Activated T-helper 2 cell treated with anti-CD3 and anti-CD28 coated beads, Interferon-gamma antibody, Interleukin-2, Interleukin-4, amounts not matched to agents 10 μg/mL and 5 μg/mL and 100 μg/mL, durations not matched to agents 14 hours and 24 hours and 36 hours (primary cell): ENCODE measurements around the gene EMID1. TPM values are rescaled to one million over a fixed set of nuclear protein-coding genes. Genes with fewer than 3 reads are reported as not detected.

Experiments
- DNase-seq: peaks from one replicate; pipeline ENCODE4 v3.0.0; 2021; ENCODE audit warnings: low spot score
- H3K27ac Mint-ChIP-seq: one replicate; pipeline ENCODE4 v1.8.0; 2021; ENCODE audit warnings: mixed read lengths
- H3K27me3 Mint-ChIP-seq: one replicate; pipeline ENCODE4 v1.8.0; 2021; ENCODE audit warnings: low read depth, mixed read lengths
- H3K36me3 Mint-ChIP-seq: one replicate; pipeline ENCODE4 v1.8.0; 2021; ENCODE audit warnings: low read depth, mixed read lengths
- H3K4me1 Mint-ChIP-seq: one replicate; pipeline ENCODE4 v1.8.0; 2021; ENCODE audit warnings: low read depth, mixed read lengths
- H3K4me3 Mint-ChIP-seq: one replicate; pipeline ENCODE4 v1.8.0; 2021; ENCODE audit warnings: low read depth, mild to moderate bottlenecking, moderate library complexity, mixed read lengths
- H3K9me3 Mint-ChIP-seq: one replicate; pipeline ENCODE4 v1.8.0; 2021; ENCODE audit warnings: mixed read lengths
- intact Hi-C: fragments of 100-400 bp; cut with micrococcal nuclease; formaldehyde crosslinking; loops from one replicate; pipeline ENCODE4 v1.15.1; 2023
- total RNA-seq: library from RNA; stranded (reverse); gene quantifications from 2 replicates; pipeline ENCODE4 v1.2.3, GENCODE V29; 2022

Gene EMID1
- total RNA-seq, 1 donor from 2014 or later: 0.23 TPM

GRCh38 chr22:29198240-29198639 is 7.5 kb upstream of the EMID1 start:
- intact Hi-C loops: no loop called here
- Mint-ChIP-seq H3K27me3 (peaks cover 24% of the 10 kb centered on the region), H3K9me3 (peaks cover 4% of the 10 kb centered on the region), H3K4me3 (no peak overlapping the region), H3K36me3 (no peaks in the 10 kb centered on the region), H3K4me1 (peaks cover 11% of the 10 kb centered on the region), H3K27ac (no peak overlapping the region)
- no peak for DNase-seq

GRCh38 chr22:29199702-29200400 is 5.8 kb upstream of the EMID1 start:
- no peak overlapping the region for H3K4me3 Mint-ChIP-seq
- peaks cover 3% of the 10 kb centered on the region for H3K9me3 Mint-ChIP-seq
- intact Hi-C loops: loop anchor here (5.0 kb wide), 1 partner anchor 128 kb away; the partner anchor contains the start of gene KREMEN1
- peaks cover 20% of the 10 kb centered on the region for H3K4me1 Mint-ChIP-seq
- no peaks in the 10 kb centered on the region for H3K36me3 Mint-ChIP-seq
- H3K27ac Mint-ChIP-seq: no peak overlapping the region
- H3K27me3 Mint-ChIP-seq: peaks cover 32% of the 10 kb centered on the region
- DNase-seq: no peak

GRCh38 chr22:29200901-29201300 is 4.8 kb upstream of the EMID1 start:
- Mint-ChIP-seq H3K4me3 (no peak overlapping the region), H3K36me3 (no peaks in the 10 kb centered on the region), H3K27me3 (peaks cover 35% of the 10 kb centered on the region), H3K27ac (no peak overlapping the region), H3K9me3 (no peaks in the 10 kb centered on the region), H3K4me1 (peaks cover 22% of the 10 kb centered on the region)
- intact Hi-C loops: loop anchor here (5.0 kb wide), 1 partner anchor 129 kb away; the partner anchor contains the start of gene KREMEN1
- DNase-seq: no peak

- Mint-ChIP-seq H3K9me3 (no peaks in the 10 kb centered on the region), H3K27me3 (peaks cover 39% of the 10 kb centered on the region), H3K4me3 (no peak overlapping the region), H3K27ac (peak overlapping the region; percentile 51), H3K36me3 (no peaks in the 10 kb centered on the region), H3K4me1 (peaks cover 27% of the 10 kb centered on the region)
- DNase-seq: no peak
- intact Hi-C loops: loop anchor here (2.0 to 5.0 kb wide), 2 partner anchors 35 to 129 kb away; partner anchors contain the start of gene KREMEN1
Measured at GRCh38 chr22:29201782-29202181, 3.9 kb upstream of the EMID1 start.

GRCh38 chr22:29202212-29203192 is 3.2 kb upstream of the EMID1 start:
- Mint-ChIP-seq H3K9me3 (no peaks in the 10 kb centered on the region), H3K4me3 (no peak overlapping the region), H3K27me3 (peaks cover 41% of the 10 kb centered on the region), H3K4me1 (peaks cover 27% of the 10 kb centered on the region), H3K36me3 (no peaks in the 10 kb centered on the region), H3K27ac (peak overlapping the region; percentile 51)
- DNase-seq: peak; percentile 58
- intact Hi-C loops: loop anchor here (2.0 to 5.0 kb wide), 2 partner anchors 36 to 130 kb away; partner anchors contain the start of gene KREMEN1

- no peak for DNase-seq
- no peaks in the 10 kb centered on the region for H3K9me3 Mint-ChIP-seq
- H3K4me1 Mint-ChIP-seq: peaks cover 27% of the 10 kb centered on the region
- H3K36me3 Mint-ChIP-seq: no peaks in the 10 kb centered on the region
- H3K27me3 Mint-ChIP-seq: peaks cover 42% of the 10 kb centered on the region
- peak overlapping the region; percentile 36 for H3K27ac Mint-ChIP-seq
- no peak overlapping the region for H3K4me3 Mint-ChIP-seq
- intact Hi-C loops: loop anchor here (2.0 to 5.0 kb wide), 2 partner anchors 37 to 131 kb away; partner anchors contain the start of gene KREMEN1
Measured at GRCh38 chr22:29203488-29204454, 1.9 kb upstream of the EMID1 start.

- H3K9me3 Mint-ChIP-seq: no peaks in the 10 kb centered on the region
- no peak overlapping the region for H3K27ac Mint-ChIP-seq
- no peaks in the 10 kb centered on the region for H3K36me3 Mint-ChIP-seq
- intact Hi-C loops: loop anchor here (5.0 kb wide), 1 partner anchor 132 kb away; the partner anchor contains the start of gene KREMEN1
- H3K4me1 Mint-ChIP-seq: peaks cover 27% of the 10 kb centered on the region
- H3K4me3 Mint-ChIP-seq: no peak overlapping the region
- no peak for DNase-seq
- peaks cover 41% of the 10 kb centered on the region for H3K27me3 Mint-ChIP-seq
Measured at GRCh38 chr22:29204455-29205183, 1.1 kb upstream of the EMID1 start.

GRCh38 chr22:29205252-29205593 is 473 bp upstream of the EMID1 start:
- Mint-ChIP-seq H3K27me3 (peaks cover 38% of the 10 kb centered on the region), H3K4me3 (peak overlapping the region; percentile 33), H3K4me1 (peaks cover 27% of the 10 kb centered on the region), H3K27ac (no peak overlapping the region), H3K9me3 (no peaks in the 10 kb centered on the region), H3K36me3 (no peaks in the 10 kb centered on the region)
- no peak for DNase-seq
- intact Hi-C loops: no loop called here

- intact Hi-C loops: no loop called here
- H3K27ac Mint-ChIP-seq: no peak overlapping the region
- H3K4me3 Mint-ChIP-seq: peak overlapping the region; percentile 78
- H3K36me3 Mint-ChIP-seq: no peaks in the 10 kb centered on the region
- H3K27me3 Mint-ChIP-seq: peaks cover 38% of the 10 kb centered on the region
- no peaks in the 10 kb centered on the region for H3K9me3 Mint-ChIP-seq
- H3K4me1 Mint-ChIP-seq: peaks cover 27% of the 10 kb centered on the region
- no peak for DNase-seq
Measured at GRCh38 chr22:29206372-29207242, 911 bp downstream of the EMID1 start.

GRCh38 chr22:29207243-29207550 is 1.5 kb downstream of the EMID1 start:
- Mint-ChIP-seq H3K4me3 (no peak overlapping the region), H3K4me1 (peaks cover 21% of the 10 kb centered on the region), H3K36me3 (no peaks in the 10 kb centered on the region), H3K9me3 (no peaks in the 10 kb centered on the region), H3K27me3 (peaks cover 38% of the 10 kb centered on the region), H3K27ac (no peak overlapping the region)
- intact Hi-C loops: no loop called here
- DNase-seq: no peak
